HG03039 (cell line): ENCODE results near the gene ZMYND8.
A peak's percentile ranks its signal among the peaks of the same experiment; 100 is the strongest.
"Not testable (repeated sequence)": the region's sequence is repeated elsewhere in the genome, so short reads cannot be mapped to it uniquely, and the experiment has no call there.

ENCODE experiments used
- ATAC-seq: cut with Tn5 transposase; IDR thresholded peaks from one replicate; pipeline ENCODE4 v1.9.1; 2021; ENCODE audit warnings: mild to moderate bottlenecking, moderate library complexity; ENCODE audit not compliant: unreplicated experiment

Gene ZMYND8

DNA sequence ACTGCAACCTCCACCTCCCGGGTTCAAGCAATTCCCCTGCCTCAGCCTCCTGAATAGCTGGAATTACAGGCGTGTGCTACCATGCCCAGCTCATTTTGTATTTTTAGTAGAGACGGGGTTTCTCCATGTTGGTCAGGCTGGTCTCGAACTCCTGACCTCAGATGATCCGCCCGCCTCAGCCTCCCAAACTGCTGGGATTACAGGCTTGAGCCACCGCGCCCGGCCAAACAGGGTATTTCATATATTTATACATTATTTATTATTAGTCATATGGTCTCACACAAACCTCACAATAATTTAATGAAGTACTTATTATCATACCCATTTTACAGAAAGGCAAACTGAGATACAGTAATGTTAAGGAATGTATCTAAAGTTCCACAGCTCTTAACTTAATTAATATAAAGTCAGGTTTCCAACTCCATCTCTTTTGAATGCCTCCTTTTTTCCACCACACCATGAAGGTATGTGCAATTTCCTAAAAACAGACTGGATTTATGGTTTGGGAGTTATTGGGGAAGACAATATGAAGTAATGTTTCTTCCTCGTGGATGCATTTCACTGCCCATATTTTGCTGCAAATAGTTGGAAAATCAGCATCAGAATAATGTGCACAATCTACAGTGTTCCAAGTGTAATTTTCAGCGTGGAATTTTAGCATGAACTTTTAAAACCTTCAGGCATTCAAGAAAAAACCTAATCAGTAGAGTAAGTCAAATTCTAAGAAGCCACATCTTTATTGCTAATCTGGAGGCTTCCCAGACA lies 65.7 kb downstream of the ZMYND8 start:
- ATAC-seq: no peak

DNA sequence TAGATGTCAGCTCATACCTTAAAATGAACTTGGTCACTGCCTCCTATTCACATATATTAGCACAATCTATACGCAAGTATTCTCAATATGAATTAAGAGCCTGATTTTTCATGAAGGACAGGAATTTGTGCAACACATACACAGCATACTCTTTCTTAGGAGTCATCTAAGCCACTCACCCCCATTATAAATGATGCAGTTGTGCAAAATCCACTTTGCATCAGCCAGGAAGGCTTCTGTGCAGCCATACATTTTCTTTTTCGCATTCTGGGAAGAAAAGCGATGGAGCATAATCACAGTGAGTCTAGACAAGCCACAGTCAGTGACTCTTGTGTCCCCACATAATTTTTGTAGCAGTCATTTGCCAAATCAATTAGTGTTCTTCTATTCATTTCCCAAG lies 66.5 kb downstream of the ZMYND8 start:
- ATAC-seq: no peak

DNA sequence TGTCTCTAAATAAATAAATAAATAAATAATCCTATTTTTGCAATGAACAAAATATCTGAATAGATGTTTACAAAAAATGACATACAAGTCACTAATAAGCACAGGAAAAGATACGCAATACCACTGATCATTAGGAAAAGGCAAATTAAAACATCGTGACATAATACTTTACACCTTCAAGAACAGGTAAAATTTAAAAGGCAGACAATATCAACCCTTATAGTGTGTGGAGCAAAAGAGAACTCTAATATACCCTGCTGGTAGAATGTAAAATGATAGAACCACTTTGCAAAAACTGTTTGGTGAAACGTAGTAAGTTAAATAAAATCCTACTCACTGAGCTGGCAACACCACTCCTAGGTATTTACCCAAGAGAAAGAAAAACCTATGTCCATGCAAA lies 67.4 kb downstream of the ZMYND8 start:
- ATAC-seq: no peak

DNA sequence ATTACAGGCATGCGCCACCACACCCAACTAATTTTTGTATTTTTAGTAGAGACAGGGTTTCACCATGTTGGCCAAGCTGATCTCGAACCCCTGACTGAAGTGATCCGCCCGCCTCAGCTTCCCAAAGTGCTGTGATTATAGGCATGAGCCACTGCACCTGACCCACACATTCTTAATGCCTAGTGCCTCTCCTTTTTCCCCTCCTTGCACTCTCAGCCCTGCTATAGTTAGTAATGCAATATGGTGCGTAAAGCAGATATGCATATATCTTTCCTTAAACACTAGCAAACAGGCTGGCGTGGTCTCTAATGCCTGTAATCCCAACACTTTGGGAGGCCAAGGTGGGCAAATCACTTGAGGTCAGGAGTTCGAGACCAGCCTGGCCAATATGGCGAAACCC lies 68.0 kb downstream of the ZMYND8 start:
- not testable (repeated sequence) for ATAC-seq

DNA sequence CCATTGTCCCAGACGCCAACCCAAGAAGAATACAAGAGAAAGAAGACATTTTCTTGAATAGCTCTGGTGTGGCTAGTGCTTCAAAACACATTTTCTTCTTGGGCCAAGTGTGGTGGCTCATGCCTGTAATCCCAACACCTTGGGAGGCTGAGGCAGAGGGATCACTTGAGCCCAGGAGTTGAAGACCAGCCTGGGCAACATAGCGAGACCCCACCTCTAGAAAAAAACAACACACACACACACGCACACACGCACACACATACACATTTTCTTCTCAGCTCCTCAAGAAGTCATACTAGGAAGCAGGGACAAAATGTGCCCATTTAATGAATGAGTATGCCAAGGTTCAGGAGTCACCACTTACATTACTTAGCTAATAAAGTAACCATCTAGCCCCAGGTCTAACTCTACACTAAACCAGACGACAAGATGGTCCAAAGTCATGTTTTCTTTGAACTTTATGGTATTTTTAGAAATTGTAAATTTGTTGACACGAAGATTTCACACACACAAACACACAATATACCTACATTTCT lies 68.8 kb downstream of the ZMYND8 start:
- no peak for ATAC-seq

DNA sequence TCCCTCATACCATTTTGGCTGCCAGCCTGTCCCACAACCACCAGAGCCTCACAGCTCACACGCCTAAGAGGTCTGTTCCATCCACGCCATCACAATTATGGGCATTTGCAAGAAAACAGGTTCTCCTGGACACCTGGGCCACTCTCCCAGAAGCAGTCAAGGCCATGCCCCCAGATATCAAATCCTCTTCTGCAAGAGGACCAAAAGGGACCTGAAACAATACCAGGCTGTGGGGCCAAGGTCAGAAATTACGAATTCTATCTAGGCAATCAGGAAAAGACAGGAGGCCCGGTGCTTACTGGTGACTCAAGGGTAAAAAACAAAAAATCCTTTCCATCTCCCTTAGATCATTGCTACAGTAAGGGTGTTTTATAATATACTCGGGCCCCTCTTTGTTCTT lies 69.8 kb downstream of the ZMYND8 start:
- no peak for ATAC-seq

DNA sequence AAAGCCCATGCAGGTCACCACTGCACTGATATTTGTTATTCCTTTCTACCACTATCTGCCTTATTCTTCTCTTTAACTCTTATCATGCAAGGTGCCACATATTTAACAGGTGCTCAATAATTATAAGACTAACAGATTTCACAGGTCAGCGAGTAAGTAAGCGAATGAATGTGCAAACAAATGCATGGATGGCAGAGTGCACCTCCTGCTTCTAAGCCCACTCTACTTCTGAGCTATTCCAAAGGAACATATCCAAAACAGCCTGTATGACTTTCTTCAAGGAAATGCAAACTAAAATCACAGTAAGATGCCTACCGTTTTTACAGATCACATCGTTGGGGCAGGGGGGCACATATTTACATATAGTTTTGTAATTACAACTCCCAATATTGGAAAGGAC lies 71.3 kb downstream of the ZMYND8 start:
- no peak for ATAC-seq

DNA sequence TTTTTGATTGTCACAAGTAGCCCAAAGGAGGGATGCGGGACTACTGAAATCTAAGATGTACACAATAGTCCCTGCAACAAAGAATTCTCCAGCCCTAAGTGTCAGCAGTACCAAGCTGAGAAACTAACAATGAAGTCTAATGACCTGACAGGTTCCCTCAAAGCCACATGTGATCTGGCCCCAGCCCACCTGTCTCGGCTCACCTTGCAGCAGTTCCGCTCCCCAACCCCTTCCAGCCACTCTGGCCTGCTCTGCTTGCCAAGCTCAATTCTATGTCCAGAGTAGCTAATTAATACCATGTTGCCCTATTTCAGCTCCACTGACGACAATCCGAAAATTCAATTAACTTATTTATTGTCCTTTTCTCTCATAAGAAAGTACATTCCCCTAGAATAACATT lies 72.1 kb downstream of the ZMYND8 start:
- no peak for ATAC-seq

DNA sequence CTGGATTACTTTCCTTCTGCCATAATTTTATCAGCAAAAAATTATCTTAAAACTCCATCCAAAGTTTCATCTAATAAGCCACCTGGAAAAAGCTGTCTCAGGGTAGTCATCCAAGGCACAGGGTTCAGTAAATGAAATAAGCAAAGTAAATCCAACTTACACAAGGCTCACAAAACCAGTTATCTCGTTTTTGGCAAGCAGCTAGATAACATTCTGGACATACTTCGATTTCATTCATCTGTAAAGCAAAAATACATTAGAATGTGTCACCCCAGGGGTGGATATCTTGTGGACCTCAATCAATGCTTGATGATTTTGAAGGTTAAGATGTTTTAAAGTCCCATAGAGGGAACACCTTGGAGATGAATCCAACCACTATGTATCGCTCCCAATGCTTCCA lies 73.1 kb downstream of the ZMYND8 start:
- ATAC-seq: no peak

DNA sequence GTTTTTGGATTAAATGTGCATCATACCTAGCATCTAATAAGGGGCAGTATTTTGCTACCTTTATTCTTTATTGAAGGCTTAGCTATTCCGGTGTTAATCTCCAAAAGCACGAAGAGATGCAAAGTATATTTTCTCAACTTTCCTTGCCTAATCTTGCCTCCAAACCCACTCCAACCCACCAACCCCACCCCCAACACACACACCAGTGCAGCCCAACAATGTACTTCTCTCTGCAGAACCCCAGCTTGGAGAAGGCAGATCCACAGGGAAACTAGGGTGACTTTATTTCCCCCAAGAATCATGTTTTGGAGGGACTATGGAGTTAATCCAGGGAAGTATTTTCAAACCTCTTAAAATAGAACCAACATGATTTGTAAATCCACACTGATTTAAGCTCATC lies 73.6 kb downstream of the ZMYND8 start:
- no peak for ATAC-seq

DNA sequence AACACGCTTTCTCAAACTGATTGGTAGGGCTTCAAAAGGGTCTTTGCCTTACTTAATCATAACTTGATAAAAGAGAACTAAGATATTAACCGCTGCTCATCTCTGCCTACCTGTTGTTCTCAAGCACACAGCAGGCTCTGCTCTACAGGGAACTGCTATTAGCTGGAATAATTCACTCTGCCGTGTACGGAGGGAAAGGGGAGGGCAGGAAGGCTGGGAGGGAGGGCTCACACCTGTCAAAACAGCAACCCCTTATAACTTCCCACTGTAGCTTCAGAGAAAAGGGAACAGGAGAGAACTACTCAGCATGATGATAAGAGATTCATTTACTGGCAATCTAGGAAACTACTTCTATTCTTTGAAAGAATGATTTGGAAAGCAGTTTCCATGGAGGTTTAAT lies 75.1 kb downstream of the ZMYND8 start:
- ATAC-seq: no peak

DNA sequence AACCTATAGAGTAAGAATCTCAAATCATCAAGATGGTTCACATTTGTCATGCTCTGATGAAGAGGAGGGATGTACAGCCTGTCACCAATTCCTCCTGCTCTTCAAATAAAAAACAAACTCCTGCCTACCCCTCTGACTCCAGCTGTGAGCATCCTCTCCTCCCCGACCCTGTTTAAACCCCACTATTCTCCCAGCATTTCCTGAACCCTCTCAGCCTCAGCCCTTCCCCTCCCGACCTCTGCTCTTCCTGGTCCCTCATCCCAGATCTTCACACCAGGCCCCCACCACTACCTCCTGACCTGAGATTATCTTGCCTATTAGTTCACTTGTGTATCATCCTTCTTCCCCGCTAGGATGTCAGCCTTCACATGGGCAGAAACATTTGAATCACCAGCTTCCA lies 75.8 kb downstream of the ZMYND8 start:
- ATAC-seq: no peak

DNA sequence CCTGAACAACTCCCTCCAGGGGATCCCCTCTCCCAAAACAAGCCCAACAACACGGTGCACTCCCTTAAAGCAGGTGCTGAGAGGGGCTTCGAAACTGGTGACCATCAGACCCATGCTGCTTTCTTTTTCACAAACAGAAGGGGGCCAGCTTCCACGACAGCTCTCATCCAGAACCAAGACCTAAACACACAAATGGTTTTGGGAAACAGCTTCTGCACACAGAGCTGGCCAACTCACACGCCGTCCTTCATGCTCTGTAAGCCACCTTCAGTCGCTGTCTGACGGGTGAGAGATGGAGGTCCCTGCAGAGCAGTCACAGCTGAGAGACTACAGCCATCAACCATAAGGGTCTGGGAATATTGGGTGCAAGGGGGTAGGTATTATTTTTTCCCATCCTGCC lies 76.3 kb downstream of the ZMYND8 start:
- no peak for ATAC-seq

DNA sequence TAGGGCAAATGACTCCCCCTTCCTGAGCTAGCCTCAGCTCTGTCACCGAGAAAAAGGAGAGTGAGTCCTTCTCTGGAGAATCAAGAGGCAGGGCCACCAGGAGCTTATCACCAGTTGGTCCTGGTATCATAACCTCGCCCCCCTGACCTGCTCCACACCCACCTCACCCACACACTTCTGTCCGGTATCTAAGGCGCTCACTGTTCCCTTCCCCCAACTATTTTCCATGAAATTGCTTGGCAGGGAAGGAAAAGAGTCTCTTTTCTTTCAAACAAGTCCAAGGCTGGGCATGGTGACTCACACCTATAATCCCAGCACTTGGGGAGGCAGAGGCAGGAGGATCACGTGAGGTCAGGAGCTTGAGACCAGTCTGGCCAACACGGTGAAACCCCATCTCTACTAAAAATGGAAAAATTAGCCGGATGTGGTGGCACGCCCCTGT lies 77.6 kb downstream of the ZMYND8 start:
- no peak for ATAC-seq

DNA sequence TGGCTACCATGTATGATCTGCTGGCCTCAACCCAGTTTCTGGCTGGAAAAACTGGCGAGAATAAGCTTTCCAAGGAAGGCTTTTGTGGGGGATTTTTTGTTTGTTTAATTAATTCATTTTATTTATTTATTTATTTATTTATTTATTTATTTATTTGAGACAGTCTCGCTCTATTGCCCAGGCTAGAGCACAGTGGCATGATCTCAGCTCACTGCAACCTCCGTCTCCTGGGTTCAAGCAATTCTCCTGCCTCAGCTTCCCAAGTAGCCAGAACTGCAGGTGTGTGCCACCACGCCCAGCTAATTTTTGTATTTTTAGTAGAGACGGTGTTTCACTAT lies 79.0 kb downstream of the ZMYND8 start:
- ATAC-seq: not testable (repeated sequence)

DNA sequence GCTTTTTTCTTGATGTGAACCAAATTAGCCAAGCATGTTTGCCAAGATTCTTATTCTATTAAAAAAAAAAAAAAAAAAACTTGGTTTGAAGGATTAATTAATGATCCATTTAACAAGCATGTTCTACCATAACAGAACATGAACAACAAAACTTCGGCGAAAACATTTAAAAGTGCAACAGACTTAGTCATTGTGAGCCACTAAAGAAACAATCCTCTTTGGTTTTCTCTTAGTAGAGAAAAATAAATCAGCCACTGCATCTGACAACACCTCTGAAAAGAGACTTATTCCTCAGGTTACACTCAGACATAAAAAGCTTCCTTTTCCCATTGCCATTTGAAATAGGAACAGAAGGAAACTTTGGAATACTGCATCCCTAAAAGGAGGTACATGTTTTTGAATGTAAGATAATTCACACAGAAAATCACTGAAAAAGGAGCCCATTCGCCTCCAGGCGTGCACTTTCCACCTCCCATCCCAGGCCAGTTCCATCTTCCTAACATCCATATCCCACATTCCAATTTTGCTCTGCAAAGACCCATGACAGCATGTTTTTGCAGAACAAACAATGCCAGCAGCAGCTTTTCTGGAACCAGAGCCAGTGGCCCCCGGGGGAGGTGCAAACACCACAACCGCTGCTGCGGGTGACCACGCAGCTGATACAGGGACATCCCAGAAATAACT lies 79.5 kb downstream of the ZMYND8 start:
- no peak for ATAC-seq

DNA sequence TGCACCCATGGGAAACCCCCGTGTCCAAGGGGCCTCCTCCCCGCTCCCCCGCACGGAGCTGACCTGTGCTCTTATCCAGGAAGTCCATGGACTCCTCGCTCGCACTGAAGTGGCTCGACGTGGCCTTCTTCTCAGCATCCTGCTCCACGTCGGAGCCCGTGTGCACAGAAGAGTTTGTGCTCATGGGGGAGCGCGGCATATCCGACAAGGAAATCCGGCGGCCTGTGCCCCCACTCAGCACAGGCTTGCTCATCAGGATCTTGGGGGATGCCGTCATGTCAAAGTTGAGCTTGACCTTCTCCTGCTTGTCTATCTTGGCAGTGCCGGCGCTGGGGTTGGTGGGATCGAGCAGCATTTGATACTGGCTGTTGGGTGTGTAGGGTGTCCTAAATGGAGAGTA lies 80.2 kb downstream of the ZMYND8 start:
- no peak for ATAC-seq

DNA sequence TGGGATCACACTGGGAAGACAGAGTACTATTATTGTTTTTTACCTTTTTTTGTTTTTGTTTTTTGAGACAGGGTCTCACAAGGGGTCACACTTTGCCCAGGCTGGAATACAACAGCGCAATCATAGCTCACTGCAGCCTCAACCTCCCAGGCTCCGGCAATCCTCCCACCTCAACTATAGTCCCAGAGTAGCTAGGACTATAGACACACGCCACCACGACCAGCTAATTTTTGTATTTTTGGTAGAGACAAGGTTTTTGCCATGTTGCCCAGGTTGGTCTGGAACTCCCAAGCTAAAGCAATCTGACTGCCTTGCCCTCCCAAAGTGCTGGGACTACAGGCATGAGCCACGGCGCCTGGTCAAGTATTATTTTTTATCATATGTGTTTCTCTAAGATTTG lies 81.0 kb downstream of the ZMYND8 start:
- ATAC-seq: no peak

DNA sequence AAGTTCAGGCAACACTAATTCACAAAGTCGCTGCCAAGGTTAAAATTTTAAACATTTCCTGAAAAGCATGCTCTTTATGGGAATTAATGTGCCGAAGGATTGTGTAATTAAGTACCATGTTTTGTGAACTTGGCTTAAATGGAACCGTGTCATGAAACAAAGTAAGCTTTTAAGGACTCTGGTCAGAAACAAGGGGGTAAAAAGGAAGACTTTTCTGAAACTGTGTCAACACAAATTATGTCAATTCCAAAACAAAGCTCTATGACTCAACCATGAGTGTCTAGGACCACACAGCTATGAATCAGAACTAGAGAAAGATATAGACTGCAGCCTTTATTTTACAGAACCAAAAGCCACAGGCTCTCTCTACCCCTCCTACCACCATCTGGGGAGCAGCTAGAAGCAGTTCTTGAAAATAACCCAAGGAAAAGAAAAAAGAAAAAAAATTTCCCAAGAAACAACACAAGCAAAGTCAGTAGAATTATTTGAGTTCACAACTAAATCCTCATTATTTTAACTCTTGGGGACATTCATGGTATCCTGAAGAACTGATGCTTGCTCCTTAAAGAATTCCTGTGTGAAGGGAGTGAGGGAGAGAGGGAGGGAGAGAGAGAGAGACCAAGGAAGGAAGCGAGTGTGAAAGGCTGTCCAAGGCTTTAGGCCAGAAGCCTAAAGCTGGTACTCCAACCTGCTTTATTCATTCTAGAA lies 81.9 kb downstream of the ZMYND8 start:
- ATAC-seq: peak; percentile 66

DNA sequence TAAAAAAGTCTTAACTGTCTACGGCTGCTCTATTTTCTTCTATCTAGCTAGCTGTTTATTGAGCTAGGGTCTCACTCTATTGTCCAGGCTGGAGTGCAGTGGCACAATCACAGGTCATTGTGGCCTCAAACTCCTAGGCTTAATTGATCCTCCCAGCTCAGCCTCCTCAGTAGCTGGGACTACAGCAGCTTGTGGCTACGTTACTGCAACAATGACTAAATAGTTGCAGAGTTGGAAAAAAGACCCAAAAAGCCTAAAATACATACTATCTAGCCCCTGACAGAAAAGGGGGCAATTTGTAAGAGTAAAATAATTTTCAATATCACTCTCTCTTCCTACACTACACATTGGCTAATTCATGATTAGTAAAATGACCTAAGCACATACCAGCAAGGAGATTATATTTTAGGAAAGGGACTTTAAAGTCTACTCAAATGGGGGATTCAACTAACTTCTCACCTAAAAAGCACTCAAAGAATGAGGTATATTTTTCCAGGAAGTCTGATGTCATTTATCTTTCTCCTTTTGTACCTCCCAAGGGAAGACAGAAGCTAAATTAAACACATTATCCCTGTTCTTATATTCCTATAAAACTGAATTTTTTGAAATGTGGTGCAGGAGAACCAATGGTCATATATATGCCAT lies 82.8 kb downstream of the ZMYND8 start:
- ATAC-seq: no peak

DNA sequence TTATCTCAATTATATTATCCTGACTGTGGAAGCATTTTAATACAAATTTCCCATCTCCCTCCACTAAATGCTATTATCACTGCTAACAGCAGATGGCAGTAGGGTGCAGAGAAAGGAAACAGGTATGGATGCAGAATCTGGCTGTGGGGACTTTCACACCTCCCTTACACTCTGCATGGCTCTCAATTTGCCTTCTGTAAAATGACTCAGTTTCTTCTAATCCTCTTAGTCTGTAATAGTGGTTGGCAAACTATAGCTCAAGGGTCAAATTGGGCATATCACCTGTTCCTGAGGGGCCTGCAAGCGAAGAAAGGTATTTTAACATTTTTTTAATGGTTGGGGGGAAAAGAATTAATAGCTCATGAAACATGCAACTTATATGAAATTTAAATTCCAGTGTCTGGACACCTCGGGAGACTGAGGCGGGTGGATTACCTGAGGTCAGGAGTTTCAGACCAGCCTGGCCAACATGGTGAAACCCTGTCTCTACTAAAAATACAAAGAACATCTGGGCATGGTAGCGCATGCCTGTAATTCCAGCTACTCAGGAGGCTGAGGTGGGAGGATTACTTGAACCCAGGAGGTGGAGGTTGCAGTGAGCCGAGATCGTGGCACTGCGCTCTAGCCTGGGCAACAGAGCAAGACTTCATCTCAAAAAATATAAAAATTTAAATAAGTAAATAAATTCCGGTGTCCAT lies 83.5 kb downstream of the ZMYND8 start:
- ATAC-seq: no peak
